ENCODE data around the gene SFXN3.
"Not testable (repeated sequence)": the region's sequence is repeated elsewhere in the genome, so short reads cannot be mapped to it uniquely, and the experiment has no call there.

SFXN3 gene

DNA sequence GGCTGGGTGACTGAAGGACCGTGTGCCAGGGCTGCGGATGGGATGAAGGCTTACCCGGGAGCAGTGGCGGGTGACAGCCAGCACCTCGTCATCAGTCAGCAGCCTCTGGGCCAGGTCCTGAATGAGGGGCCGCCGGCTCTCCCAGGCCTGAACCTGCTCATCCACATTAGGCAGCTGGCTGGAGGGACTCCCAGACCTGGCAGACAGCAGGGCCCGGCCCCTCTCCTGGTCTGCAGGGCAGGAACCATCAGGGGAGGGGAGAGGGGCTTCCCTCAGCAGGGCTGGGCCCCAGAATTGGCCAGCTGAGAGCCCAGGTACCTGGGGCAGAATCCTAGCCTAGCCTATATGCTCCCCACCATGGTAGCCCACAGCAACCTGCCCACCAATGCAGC is 15.5 kb upstream of the SFXN3 start:
- no peak for DNase-seq (ENCODE audit: low spot score)

GRCh38 chr10:101016814-101017213 is 14.2 kb upstream of the SFXN3 start:
- no peak for DNase-seq (ENCODE audit: low spot score)

DNA sequence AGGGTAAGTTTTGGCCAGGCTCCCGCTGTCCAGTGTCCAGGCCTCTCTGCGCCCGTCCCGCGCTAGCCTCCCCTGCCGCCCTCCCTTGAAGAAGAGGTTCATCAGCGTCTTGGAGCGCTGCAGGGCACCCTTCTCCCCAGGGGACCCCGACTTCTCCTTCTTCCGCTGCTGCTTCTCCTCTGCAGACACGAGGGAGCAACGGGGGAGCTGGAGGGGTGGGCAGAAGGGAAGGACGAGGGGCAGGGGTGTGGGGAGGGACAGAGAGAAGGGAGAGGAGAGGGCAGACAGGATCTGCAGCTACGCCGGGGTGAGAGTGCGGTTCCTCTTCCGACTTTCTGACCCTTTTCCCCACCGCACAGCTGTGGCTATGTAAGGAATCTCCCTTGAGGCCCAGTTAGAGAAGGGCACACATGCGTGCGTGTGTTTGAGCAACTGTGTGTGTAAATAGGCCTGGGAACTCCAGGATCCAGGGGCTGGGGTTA is 12.9 kb upstream of the SFXN3 start:
- no peak for DNase-seq (ENCODE audit: low spot score)

- DNase-seq (ENCODE audit: low spot score), result peak; percentile 82
These were observed 12.2 kb upstream of the SFXN3 start for GRCh38 chr10:101018600-101019439.

DNA sequence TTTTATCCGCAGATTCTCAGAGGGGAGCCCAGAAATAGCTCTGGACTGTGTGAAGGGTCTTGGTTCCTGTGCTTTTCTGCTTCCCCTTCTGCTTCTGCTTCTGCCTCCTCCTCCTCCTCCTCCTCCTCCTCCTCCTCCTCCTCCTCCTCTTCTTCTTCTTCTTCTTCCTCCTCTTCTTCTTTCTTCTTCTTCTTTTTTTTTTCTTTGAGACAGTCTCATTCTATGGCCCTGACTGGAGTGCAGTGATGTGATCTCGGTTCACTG is 11.7 kb upstream of the SFXN3 start:
- DNase-seq (ENCODE audit: low spot score), result no peak

- DNase-seq (ENCODE audit: low spot score), result no peak
These were observed 10.5 kb upstream of the SFXN3 start for GRCh38 chr10:101020427-101021075.

- no peak for DNase-seq (ENCODE audit: low spot score)
These were observed 9.8 kb upstream of the SFXN3 start for GRCh38 chr10:101021239-101021638.

GRCh38 chr10:101021692-101022251 is 9.3 kb upstream of the SFXN3 start:
- no peak for DNase-seq (ENCODE audit: low spot score)

DNA sequence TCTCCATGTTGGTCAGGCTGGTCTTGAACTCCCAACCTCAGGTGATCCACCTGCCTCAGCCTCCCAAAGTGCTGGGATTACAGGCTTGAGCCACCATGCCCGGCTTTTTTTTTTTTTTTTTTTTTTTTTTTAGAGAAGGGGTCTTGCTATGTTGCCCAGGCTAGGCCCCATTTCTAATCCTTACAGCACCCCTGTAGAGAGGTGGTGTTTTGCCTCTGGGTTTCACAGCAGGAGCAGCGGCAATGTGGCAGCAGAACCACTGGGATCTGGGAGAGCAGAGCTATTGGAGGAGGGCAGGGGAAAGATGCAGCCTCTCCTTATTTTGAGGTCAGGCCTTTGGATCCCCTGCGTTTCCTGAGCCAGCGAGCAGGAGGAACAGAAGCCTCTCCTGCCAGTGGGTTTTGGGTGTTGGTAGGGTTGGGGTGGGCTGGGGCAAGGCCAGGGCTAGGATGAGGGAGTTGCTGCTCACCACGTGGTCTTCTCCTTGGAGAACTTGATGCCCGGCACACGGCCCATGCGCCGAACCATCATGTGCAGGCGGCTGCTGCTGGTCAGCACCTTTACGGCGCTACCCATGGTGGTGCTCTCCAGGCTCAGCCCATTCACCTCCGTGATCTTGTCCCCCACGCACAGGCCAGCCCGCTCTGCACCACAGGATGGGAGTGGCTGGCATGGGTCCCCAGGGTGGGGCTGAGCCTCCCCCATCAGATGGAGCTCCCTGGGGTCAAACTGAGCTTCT is 7.9 kb upstream of the SFXN3 start:
- no peak for DNase-seq (ENCODE audit: low spot score)

DNA sequence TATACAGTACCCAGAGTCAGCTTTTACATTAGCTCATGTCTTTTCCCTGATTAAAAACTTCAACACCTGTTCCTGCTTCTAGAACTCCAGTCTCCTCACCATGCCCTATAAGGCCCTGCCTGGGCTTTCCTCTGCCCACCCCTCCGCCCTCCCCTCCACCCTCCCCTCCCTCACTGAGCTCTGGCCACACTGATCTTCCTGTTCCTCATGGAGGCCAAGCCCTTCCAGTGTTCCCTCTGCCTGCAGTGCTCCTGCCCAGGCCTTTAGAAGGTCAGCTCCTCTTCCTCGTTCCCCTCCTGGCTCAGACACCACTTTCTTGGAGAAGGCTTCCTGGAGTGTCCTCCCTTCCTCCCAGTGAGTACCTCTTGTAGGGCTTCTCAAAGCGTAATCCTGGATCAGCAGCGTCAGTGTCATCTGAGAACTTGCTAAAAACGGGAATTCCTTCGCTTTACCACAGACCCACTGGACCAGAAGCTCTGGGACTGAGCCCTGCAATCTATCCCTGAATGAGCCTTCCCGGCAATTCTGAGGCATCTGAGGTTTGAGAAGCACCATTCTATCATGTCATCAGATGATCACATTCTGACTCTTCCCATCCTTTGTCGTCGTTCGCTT is 3.8 kb upstream of the SFXN3 start:
- no peak for DNase-seq (ENCODE audit: low spot score)

GRCh38 chr10:101028446-101029337 is 2.3 kb upstream of the SFXN3 start:
- no peak for DNase-seq (ENCODE audit: low spot score)

DNA sequence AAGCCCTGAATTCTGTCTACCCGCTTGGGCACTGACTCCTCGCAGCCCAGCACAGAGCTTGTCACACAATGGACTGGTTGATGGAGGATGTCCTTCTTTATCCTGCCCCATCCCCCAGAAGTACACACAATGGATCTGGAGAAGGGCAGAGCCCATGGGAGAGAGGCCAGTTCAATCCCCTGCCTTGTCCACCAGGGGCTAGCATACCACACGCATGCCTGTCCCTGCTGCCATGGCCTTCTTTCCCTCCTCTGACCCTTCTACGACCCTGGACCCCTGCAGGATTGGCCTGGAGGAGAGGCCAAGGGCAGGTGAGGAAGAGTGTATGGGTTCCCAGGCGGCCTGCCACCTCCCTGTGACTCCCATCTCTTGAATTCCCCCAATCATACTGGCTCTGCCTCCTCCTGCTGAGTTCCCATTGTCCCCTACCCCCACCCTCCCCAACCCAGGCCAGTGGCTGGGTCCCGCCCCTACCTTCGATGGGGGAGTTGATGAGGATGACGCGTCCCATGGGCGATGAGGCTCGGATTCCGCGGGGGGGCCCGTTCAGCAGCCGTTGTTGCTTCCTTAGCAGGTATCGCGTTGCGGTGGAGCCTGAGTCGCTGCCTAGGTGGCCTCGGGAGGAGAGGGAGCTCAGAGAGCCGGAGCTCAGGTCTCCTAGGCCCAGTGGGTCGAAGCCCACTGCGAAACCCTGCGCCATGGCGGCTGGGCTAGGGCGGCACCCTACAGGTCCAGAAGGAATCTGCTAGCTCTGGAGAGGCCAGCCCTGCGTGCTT is 1.3 kb upstream of the SFXN3 start:
- DNase-seq (ENCODE audit: low spot score), result no peak

- DNase-seq (ENCODE audit: low spot score), result no peak
These were observed 422 bp upstream of the SFXN3 start for GRCh38 chr10:101030496-101031127.

GRCh38 chr10:101031796-101032636 is 982 bp downstream of the SFXN3 start:
- DNase-seq (ENCODE audit: low spot score), result peak; percentile 91

DNA sequence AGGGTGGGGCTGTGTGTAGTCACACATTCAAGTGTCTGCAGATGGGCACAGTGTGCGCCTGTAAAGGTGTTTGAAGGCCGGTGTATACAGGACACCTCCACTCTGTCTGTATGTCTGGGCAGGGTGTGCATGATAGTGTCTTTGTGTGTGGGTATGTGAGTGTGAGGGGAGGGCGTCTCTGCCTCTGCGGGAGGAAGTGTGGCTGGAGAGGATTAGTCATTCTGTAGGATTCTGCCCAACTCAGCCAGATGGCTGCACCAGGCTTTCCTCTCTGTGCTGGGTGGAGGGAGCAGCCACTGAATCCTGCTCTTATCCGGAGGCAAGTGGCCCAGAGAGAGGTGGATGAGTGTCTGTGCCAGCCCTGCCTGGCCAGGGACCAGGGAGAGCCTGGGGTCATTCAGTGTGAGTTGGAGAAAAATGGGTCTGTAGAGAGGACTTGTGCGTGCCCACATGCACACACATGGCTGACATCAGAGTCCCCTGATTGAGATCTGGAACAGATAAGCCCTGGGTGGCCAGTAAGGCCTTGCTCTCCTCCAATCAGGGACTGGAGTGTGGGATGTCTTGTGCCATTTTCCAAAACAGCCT is 1.7 kb downstream of the SFXN3 start:
- peak; percentile 70 for DNase-seq (ENCODE audit: low spot score)

- no peak for DNase-seq (ENCODE audit: low spot score)
These were observed 2.2 kb downstream of the SFXN3 start for GRCh38 chr10:101033276-101033675.

GRCh38 chr10:101034404-101034803 is 3.4 kb downstream of the SFXN3 start:
- not testable (repeated sequence) for DNase-seq (ENCODE audit: low spot score)

- no peak for DNase-seq (ENCODE audit: low spot score)
These were observed 4.3 kb downstream of the SFXN3 start for GRCh38 chr10:101035314-101035713.
